Liver (tissue), 9 donors: Measurements from ENCODE around the gene MND1. TPM values are rescaled to one million over a fixed set of nuclear protein-coding genes. Genes with fewer than 3 reads are reported as not detected.

Source experiments
- DNase-seq: peaks from one replicate; pipeline ENCODE4 v3.0.0-alpha.2; 2017; ENCODE audit warnings: low spot score
- H3K27ac ChIP-seq, 2 donors: one replicate each; pipeline ENCODE4 v1.7.0; 2013; ENCODE audit warnings: inconsistent platforms in 2 of 2, low read length in 2 of 2, control low read depth in 1 of 2, low read depth in 1 of 2, mild to moderate bottlenecking in 1 of 2
- H3K27me3 ChIP-seq, 4 donors: one replicate each; pipeline versions ENCODE4 v1.6.1 to v1.7.0; 2013; ENCODE audit warnings: low read length in 3 of 4, inconsistent platforms in 1 of 4, mild to moderate bottlenecking in 1 of 4, moderate library complexity in 1 of 4; ENCODE audit not compliant: control insufficient read depth in 4 of 4, insufficient read depth in 4 of 4
- H3K36me3 ChIP-seq, 4 donors: one replicate each; pipeline versions ENCODE4 v1.6.1 to v1.7.0; 2013; ENCODE audit warnings: low read length in 3 of 4, mild to moderate bottlenecking in 3 of 4, low read depth in 1 of 4, moderate library complexity in 1 of 4; ENCODE audit not compliant: control insufficient read depth in 4 of 4, insufficient read depth in 3 of 4
- H3K4me1 ChIP-seq, 4 donors: one replicate each; pipeline versions ENCODE4 v1.6.1 to v1.7.0; 2013; ENCODE audit warnings: low read length in 3 of 4, mild to moderate bottlenecking in 3 of 4, moderate library complexity in 1 of 4; ENCODE audit not compliant: control insufficient read depth in 4 of 4, insufficient read depth in 4 of 4
- H3K4me3 ChIP-seq, 3 donors: one replicate each; pipeline versions ENCODE4 v1.6.1 to v1.7.0; 2013; ENCODE audit warnings: low read length in 3 of 3, control low read depth in 1 of 3, low read depth in 1 of 3, mild to moderate bottlenecking in 1 of 3
- H3K9ac ChIP-seq, 2 donors: one replicate each; pipeline ENCODE4 v1.7.0; 2013; ENCODE audit warnings: low read length in 2 of 2, mild to moderate bottlenecking in 2 of 2, moderate library complexity in 2 of 2, control low read depth in 1 of 2, low read depth in 1 of 2
- H3K9me3 ChIP-seq, 4 donors: one replicate each; pipeline versions ENCODE4 v1.6.1 to v1.7.0; 2013; ENCODE audit warnings: low read length in 3 of 4; ENCODE audit not compliant: control insufficient read depth in 4 of 4
- CTCF ChIP-seq: fragments of 150-350 bp; IDR thresholded peaks from 2 replicates; pipeline ENCODE4 v1.5.1; 2017; ENCODE audit warnings: improper control_type of control experiment, low read depth, low read length; ENCODE audit not compliant: missing input control
- EGR1 ChIP-seq, 2 donors: IDR thresholded peaks; 2 replicates each; pipeline ENCODE4 v1.6.1; 2016 to 2018; ENCODE audit warnings: antibody characterized with exemption in 2 of 2, low read depth in 2 of 2
- FOXA1 ChIP-seq: IDR thresholded peaks from 2 replicates; pipeline ENCODE4 v1.6.1; 2016; ENCODE audit warnings: antibody characterized with exemption
- FOXA2 ChIP-seq: IDR thresholded peaks from 2 replicates; pipeline ENCODE4 v1.6.1; 2016; ENCODE audit warnings: antibody characterized with exemption
- GABPA ChIP-seq, 2 donors: IDR thresholded peaks in 1 of 2; conservative IDR thresholded peaks in 1 of 2; 2 replicates each; pipeline ENCODE4 v1.6.1; 2016; ENCODE audit warnings: antibody characterized with exemption in 2 of 2, mild to moderate bottlenecking in 1 of 2, moderate library complexity in 1 of 2
- HNF4A ChIP-seq, 2 donors: conservative IDR thresholded peaks; 2 replicates each; pipeline ENCODE4 v1.6.1; 2016; ENCODE audit warnings: antibody characterized with exemption in 2 of 2, mild to moderate bottlenecking in 2 of 2
- HNF4G ChIP-seq: IDR thresholded peaks from 2 replicates; pipeline ENCODE4 v1.6.1; 2016; ENCODE audit warnings: antibody characterized with exemption
- JUND ChIP-seq, 2 donors: IDR thresholded peaks; 2 replicates each; pipeline ENCODE4 v1.6.1; 2016; ENCODE audit warnings: antibody characterized with exemption in 2 of 2
- NR2F2 ChIP-seq: IDR thresholded peaks from 2 replicates; pipeline ENCODE4 v1.6.1; 2016; ENCODE audit warnings: antibody characterized with exemption
- RAD21 ChIP-seq, 2 donors: IDR thresholded peaks; 2 replicates each; pipeline ENCODE4 v1.6.1; 2016; ENCODE audit warnings: antibody characterized with exemption in 2 of 2, mild to moderate bottlenecking in 2 of 2
- SP1 ChIP-seq: IDR thresholded peaks from 2 replicates; pipeline ENCODE4 v1.6.1; 2018; ENCODE audit warnings: antibody characterized with exemption, mild to moderate bottlenecking
- TAF1 ChIP-seq: conservative IDR thresholded peaks from 2 replicates; pipeline ENCODE4 v1.6.1; 2016; ENCODE audit warnings: antibody characterized with exemption, mild to moderate bottlenecking
- YY1 ChIP-seq: IDR thresholded peaks from 2 replicates; pipeline ENCODE4 v1.6.1; 2016; ENCODE audit warnings: antibody characterized with exemption, mild to moderate bottlenecking
- WGBS: extraction: QIAGEN DNeasy Blood & Tissue Kit; methylation state at CpG from one replicate; pipeline ENCODE4 v1.1.7; 2013; 5-methylcytosine and 5-hydroxymethylcytosine counted together
- polyA plus RNA-seq, 2 donors: library from polyadenylated mRNA; stranded (reverse) in 1 of 2; unstranded in 1 of 2; fragments of 200-250 nt in 1 of 2; fragments of >200 nt in 1 of 2; fragmentation: Nextera tagmentation in 1 of 2; extraction: Ambion mirVana in 1 of 2; gene quantifications; one replicate each; pipeline versions ENCODE4 v1.2.1 to v1.2.3, GENCODE V29; 2013 to 2015
- total RNA-seq, 2 donors: library from RNA; depleted of rRNA; stranded (reverse); fragments of >200 nt; gene quantifications; one replicate each; pipeline ENCODE4 v1.2.3, GENCODE V29; 2014
- TF ChIP-seq, protein P1 (sequence below): IDR thresholded peaks from 2 replicates; pipeline ENCODE4 v1.6.1; 2016; ENCODE audit warnings: antibody characterized with exemption
- TF ChIP-seq, protein P2 (sequence below): IDR thresholded peaks from 2 replicates; pipeline ENCODE4 v1.6.1; 2016; ENCODE audit warnings: antibody characterized with exemption
- donor health status: healthy.
- donor health status: healthy.
- donor health status: healthy.
- donor health status: healthy.
- donor health status: healthy.

Gene MND1
- total and polyA plus RNA-seq, 4 donors, result 0.17 to 2.5 (median 0.42) TPM

DNA sequence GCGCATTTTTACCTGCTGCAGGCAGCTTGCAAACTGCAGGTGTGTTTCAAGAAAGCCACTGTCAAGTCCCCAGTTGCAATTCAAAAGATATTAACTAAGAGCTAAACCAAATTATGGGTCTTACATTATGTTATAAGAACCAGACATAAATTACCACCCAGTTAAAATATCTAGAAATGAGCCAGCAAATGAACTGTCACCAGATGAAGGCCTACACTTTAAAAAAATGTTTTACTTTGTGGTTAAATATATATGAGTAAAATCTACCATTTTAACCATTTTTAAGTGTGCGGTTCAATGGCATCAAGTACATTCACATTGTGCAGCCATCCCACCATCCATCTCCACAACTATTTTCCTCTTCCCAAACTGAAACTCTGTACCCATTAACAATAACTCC is 89.7 kb downstream of the MND1 start:
- TF ChIP-seq SP1 (no peak), YY1 (no peak), NR2F2 (no peak), FOXA2 (no peak), HNF4G (no peak), GABPA (IDR thresholded peaks at IDR 0.05 in 1 of 2, conservative IDR thresholded peaks at IDR 0.05 in 1 of 2) (no peak), FOXA1 (no peak)
- Histone ChIP-seq H3K27ac (no peak overlapping the region), H3K4me1 (peaks cover 0 to 7% (median 1%) of the 10 kb centered on the region in 4 donors), H3K36me3 (no peaks in the 10 kb centered on the region), H3K9me3 (no peaks in the 10 kb centered on the region), H3K9ac (no peak overlapping the region), H3K4me3 (no peak overlapping the region), H3K27me3 (no peaks in the 10 kb centered on the region)
- no peak for DNase-seq
- 51% methylated on average over 2 of the region's 2 CpGs for WGBS

GRCh38 chr4:153438916-153439756 is 94.6 kb downstream of the MND1 start:
- no peaks in the 10 kb centered on the region for H3K36me3 ChIP-seq
- H3K27ac ChIP-seq, result peak overlapping the region; percentile 79 to 85
- TF ChIP-seq HNF4A (conservative IDR thresholded peaks at IDR 0.05) (no peak), JUND (IDR thresholded peaks at IDR 0.05) (no peak), FOXA2 (no peak), TAF1 (no peak), EGR1 (IDR thresholded peaks at IDR 0.05; ENCODE audit: low read depth in 2 of 2) (no peak), GABPA (IDR thresholded peaks at IDR 0.05 in 1 of 2, conservative IDR thresholded peaks at IDR 0.05 in 1 of 2) (no peak), RAD21 (IDR thresholded peaks at IDR 0.05) (no peak), NR2F2 (no peak), SP1 (no peak), CTCF (no peak)
- TF ChIP-seq, protein P1, sequence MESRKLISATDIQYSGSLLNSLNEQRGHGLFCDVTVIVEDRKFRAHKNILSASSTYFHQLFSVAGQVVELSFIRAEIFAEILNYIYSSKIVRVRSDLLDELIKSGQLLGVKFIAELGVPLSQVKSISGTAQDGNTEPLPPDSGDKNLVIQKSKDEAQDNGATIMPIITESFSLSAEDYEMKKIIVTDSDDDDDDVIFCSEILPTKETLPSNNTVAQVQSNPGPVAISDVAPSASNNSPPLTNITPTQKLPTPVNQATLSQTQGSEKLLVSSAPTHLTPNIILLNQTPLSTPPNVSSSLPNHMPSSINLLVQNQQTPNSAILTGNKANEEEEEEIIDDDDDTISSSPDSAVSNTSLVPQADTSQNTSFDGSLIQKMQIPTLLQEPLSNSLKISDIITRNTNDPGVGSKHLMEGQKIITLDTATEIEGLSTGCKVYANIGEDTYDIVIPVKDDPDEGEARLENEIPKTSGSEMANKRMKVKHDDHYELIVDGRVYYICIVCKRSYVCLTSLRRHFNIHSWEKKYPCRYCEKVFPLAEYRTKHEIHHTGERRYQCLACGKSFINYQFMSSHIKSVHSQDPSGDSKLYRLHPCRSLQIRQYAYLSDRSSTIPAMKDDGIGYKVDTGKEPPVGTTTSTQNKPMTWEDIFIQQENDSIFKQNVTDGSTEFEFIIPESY, result no peak
- TF ChIP-seq, protein P2, sequence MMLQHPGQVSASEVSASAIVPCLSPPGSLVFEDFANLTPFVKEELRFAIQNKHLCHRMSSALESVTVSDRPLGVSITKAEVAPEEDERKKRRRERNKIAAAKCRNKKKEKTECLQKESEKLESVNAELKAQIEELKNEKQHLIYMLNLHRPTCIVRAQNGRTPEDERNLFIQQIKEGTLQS, result no peak
- H3K4me1 ChIP-seq, result no peaks in the 10 kb centered on the region
- H3K9me3 ChIP-seq, result no peaks in the 10 kb centered on the region
- peak overlapping the region; percentile 86 to 95 for H3K9ac ChIP-seq
- no peak for DNase-seq
- H3K4me3 ChIP-seq, result peak overlapping the region in 2 of 3 donors; percentile 41 to 45
- no peaks in the 10 kb centered on the region for H3K27me3 ChIP-seq
- WGBS, result 36% methylated on average over 13 of the region's 13 CpGs
